Loucy (cell line): ENCODE data around the gene BAD.

Experiments used
- H2AFZ ChIP-seq: fragments of 200-600 bp; sonication (generic); 2 replicates; pipeline ENCODE4 v1.6.0; 2016; ENCODE audit warnings: antibody characterized with exemption, mild to moderate bottlenecking, low read length, moderate library complexity
- H3F3A ChIP-seq: fragments of 200-600 bp; 2 replicates; pipeline ENCODE4 v1.6.0; 2016; ENCODE audit warnings: antibody characterized with exemption, low read depth, mild to moderate bottlenecking
- H3K27me3 ChIP-seq: fragments of 200-600 bp; sonication (generic); 2 replicates; pipeline ENCODE4 v1.6.1; 2014; ENCODE audit warnings: low read length, mild to moderate bottlenecking; ENCODE audit not compliant: insufficient read depth, poor library complexity, severe bottlenecking
- H3K36me3 ChIP-seq: fragments of 200-600 bp; sonication (generic); 2 replicates; pipeline ENCODE4 v1.6.1; 2016; ENCODE audit warnings: low read length; ENCODE audit not compliant: insufficient read depth
- H3K4me1 ChIP-seq: fragments of 200-600 bp; sonication (generic); 2 replicates; pipeline ENCODE4 v1.5.1; 2014; ENCODE audit warnings: low read length, mild to moderate bottlenecking; ENCODE audit not compliant: insufficient read depth, poor library complexity, severe bottlenecking
- H3K4me2 ChIP-seq: fragments of 200-600 bp; sonication (generic); 2 replicates; pipeline ENCODE4 v1.6.0; 2014; ENCODE audit warnings: antibody characterized with exemption, low read length, low read depth, mild to moderate bottlenecking; ENCODE audit not compliant: poor library complexity, severe bottlenecking
- H3K4me3 ChIP-seq: fragments of 200-600 bp; sonication (generic); 2 replicates; pipeline ENCODE4 v1.5.1; 2014; ENCODE audit warnings: low read length, mild to moderate bottlenecking, mixed read lengths; ENCODE audit not compliant: poor library complexity, severe bottlenecking
- H3K79me2 ChIP-seq: fragments of 200-600 bp; sonication (generic); 2 replicates; pipeline ENCODE4 v1.6.1; 2014; ENCODE audit warnings: low read length; ENCODE audit not compliant: insufficient read depth
- H3K9ac ChIP-seq: fragments of 200-600 bp; sonication (generic); 2 replicates; pipeline ENCODE4 v1.6.0; 2014; ENCODE audit warnings: mild to moderate bottlenecking, low read depth, low read length, moderate library complexity; ENCODE audit not compliant: poor library complexity, severe bottlenecking
- H3K9me2 ChIP-seq: fragments of 200-600 bp; sonication (generic); replicated peaks from 2 replicates; pipeline ENCODE4 v1.6.1; 2016; ENCODE audit warnings: low read depth, low read length, mixed read lengths
- H3K9me3 ChIP-seq: fragments of 200-600 bp; sonication (generic); 2 replicates; pipeline ENCODE4 v1.6.1; 2014; ENCODE audit warnings: mild to moderate bottlenecking, antibody characterized with exemption, low read length, low read depth; ENCODE audit not compliant: insufficient read depth
- H4K20me1 ChIP-seq: fragments of 200-600 bp; sonication (generic); 2 replicates; pipeline ENCODE4 v1.6.0; 2014; ENCODE audit warnings: antibody characterized with exemption, low read length, mild to moderate bottlenecking; ENCODE audit not compliant: insufficient read depth, poor library complexity, severe bottlenecking
- EZH2phosphoT487 ChIP-seq: fragments of 200-600 bp; IDR thresholded peaks from 2 replicates; pipeline ENCODE4 v1.6.1; 2018; ENCODE audit warnings: antibody characterized with exemption, mild to moderate bottlenecking, moderate library complexity, borderline replicate concordance
- TF ChIP-seq, protein P1 (sequence below): fragments of 200-600 bp; sonication (generic); conservative IDR thresholded peaks from 2 replicates; pipeline ENCODE4 v1.5.1; 2014; ENCODE audit warnings: mild to moderate bottlenecking, antibody characterized with exemption, low read length

The BAD gene

DNA sequence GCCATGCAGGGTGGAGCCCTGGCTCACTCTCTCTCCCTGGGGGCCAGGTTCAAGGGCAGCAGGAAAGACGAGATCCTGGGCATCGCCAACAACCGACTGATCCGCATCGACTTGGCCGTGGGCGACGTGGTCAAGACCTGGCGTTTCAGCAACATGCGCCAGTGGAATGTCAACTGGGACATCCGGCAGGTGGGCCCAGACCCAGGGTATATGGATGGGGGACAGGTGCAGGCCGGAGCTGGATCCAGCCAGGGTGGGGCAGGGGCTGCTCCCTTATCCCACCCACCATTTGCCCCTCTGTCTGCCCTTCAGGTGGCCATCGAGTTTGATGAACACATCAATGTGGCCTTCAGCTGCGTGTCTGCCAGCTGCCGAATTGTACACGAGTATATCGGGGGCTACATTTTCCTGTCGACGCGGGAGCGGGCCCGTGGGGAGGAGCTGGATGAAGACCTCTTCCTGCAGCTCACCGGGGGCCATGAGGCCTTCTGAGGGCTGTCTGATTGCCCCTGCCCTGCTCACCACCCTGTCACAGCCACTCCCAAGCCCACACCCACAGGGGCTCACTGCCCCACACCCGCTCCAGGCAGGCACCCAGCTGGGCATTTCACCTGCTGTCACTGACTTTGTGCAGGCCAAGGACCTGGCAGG is 61.3 kb downstream of the BAD start:
- Histone ChIP-seq H3K4me1 (peaks cover 20% of the 10 kb centered on the region), H3K36me3 (peaks cover 27% of the 10 kb centered on the region; the same call in 1 of the 2 replicates), H2AFZ (no peak overlapping the region), H3F3A (no peaks in the 10 kb centered on the region), H3K9me3 (no peaks in the 10 kb centered on the region), H3K27me3 (no peaks in the 10 kb centered on the region), H3K4me3 (no peak overlapping the region), H3K9ac (no peak overlapping the region), H3K9me2 (no peaks in the 10 kb centered on the region), H3K4me2 (no peak overlapping the region), H4K20me1 (peaks cover 22% of the 10 kb centered on the region), H3K79me2 (peaks cover 30% of the 10 kb centered on the region)
- no peak for TF ChIP-seq EZH2phosphoT487
- TF ChIP-seq, protein P1, sequence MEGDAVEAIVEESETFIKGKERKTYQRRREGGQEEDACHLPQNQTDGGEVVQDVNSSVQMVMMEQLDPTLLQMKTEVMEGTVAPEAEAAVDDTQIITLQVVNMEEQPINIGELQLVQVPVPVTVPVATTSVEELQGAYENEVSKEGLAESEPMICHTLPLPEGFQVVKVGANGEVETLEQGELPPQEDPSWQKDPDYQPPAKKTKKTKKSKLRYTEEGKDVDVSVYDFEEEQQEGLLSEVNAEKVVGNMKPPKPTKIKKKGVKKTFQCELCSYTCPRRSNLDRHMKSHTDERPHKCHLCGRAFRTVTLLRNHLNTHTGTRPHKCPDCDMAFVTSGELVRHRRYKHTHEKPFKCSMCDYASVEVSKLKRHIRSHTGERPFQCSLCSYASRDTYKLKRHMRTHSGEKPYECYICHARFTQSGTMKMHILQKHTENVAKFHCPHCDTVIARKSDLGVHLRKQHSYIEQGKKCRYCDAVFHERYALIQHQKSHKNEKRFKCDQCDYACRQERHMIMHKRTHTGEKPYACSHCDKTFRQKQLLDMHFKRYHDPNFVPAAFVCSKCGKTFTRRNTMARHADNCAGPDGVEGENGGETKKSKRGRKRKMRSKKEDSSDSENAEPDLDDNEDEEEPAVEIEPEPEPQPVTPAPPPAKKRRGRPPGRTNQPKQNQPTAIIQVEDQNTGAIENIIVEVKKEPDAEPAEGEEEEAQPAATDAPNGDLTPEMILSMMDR: no peak

DNA sequence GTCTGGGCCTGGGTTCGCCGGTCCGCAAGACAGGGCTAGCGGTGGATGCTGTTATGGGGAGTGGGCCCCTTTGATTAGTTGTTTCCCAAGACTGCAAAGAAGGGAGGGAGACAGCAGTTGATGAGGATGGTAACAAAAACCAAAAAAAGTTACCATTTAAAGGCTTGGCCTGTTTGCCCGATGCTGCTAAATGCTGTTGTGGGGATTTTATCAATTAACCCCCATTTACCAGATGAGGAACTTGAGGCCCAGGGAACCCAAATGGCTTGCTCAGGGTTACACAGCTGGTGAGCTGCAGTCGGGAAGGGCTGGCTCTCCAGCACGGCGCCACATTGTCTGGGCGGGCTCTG is 61.8 kb downstream of the BAD start:
- TF ChIP-seq, protein P1: no peak
- TF ChIP-seq EZH2phosphoT487: no peak

GRCh38 chr11:64220798-64221197 is 63.7 kb downstream of the BAD start:
- Histone ChIP-seq H3K4me2 (no peak overlapping the region), H3K9me2 (no peaks in the 10 kb centered on the region), H3K9me3 (no peaks in the 10 kb centered on the region), H4K20me1 (peaks cover 11% of the 10 kb centered on the region), H3K27me3 (no peaks in the 10 kb centered on the region), H3K9ac (no peak overlapping the region), H3F3A (no peaks in the 10 kb centered on the region), H3K79me2 (peaks cover 14% of the 10 kb centered on the region), H3K4me1 (peaks cover 10% of the 10 kb centered on the region), H3K36me3 (peaks cover 27% of the 10 kb centered on the region; the same call in 1 of the 2 replicates), H3K4me3 (no peak overlapping the region), H2AFZ (no peak overlapping the region)
- TF ChIP-seq EZH2phosphoT487: no peak
- TF ChIP-seq, protein P1: no peak

More for the DNA sequence above, 61.8 kb downstream of the BAD start:
- H3F3A ChIP-seq: no peaks in the 10 kb centered on the region
- peaks cover 27% of the 10 kb centered on the region; the same call in 1 of the 2 replicates for H3K36me3 ChIP-seq
- H3K4me2 ChIP-seq: no peak overlapping the region
- no peak overlapping the region for H3K9ac ChIP-seq
- no peak overlapping the region for H2AFZ ChIP-seq
- H3K9me2 ChIP-seq: no peaks in the 10 kb centered on the region
- H4K20me1 ChIP-seq: peaks cover 19% of the 10 kb centered on the region
- H3K4me3 ChIP-seq: no peak overlapping the region
- no peaks in the 10 kb centered on the region for H3K9me3 ChIP-seq
- peaks cover 27% of the 10 kb centered on the region for H3K79me2 ChIP-seq
- H3K27me3 ChIP-seq: no peaks in the 10 kb centered on the region
- peaks cover 20% of the 10 kb centered on the region for H3K4me1 ChIP-seq
